GM18520 (cell line): ENCODE measurements around the gene TCIRG1.

ENCODE experiments used
- ATAC-seq: cut with Tn5 transposase; IDR thresholded peaks from one replicate; pipeline ENCODE4 v1.9.1; 2021; ENCODE audit not compliant: unreplicated experiment

Gene TCIRG1

DNA sequence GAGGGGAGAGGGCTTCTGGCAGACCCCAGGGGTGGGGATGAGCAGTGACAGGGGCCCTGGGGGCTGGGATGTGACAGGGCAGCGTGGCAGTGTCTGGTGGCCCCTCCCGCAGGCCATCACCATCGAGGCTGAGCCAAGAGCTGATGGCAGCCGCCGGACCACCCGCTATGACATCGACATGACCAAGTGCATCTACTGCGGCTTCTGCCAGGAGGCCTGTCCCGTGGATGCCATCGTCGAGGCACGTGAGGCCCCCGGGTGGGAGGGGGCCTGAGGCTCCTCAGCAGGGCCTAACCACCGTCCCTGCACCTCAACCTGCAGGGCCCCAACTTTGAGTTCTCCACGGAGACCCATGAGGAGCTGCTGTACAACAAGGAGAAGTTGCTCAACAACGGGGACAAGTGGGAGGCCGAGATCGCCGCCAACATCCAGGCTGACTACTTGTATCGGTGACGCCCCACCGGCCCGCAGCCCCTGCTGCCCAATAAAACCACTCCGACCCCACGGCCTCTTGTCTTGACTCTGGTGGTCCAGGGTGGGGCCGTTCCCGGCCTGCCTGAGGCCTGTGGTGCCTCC is 2.6 kb upstream of the TCIRG1 start:
- no peak for ATAC-seq

DNA sequence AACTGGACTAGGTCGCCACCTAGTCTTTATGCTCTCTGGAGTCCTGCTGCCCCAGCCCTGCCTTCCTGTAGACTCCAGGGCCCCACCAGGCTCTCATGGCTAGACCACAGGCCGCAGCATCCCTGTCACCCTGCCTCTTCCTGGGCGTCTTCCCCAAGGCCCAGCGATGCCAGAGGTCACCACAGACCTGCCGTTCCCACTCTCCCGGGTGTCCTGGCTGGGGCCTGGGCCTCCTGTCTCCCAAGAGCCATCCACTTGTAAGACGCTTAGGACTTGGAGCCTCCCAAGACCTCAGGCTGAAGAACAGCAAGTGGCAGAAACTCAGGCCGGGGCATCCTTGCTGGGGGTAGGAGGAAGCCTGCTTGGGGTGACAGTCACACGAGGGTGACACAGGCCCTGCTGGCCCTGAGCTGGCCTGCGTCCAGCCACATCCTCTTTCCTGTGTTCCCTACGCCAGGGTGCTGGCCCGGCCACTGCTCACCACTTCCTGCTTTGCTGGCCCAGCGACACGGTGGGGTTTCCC is 2.0 kb upstream of the TCIRG1 start:
- ATAC-seq = no peak

DNA sequence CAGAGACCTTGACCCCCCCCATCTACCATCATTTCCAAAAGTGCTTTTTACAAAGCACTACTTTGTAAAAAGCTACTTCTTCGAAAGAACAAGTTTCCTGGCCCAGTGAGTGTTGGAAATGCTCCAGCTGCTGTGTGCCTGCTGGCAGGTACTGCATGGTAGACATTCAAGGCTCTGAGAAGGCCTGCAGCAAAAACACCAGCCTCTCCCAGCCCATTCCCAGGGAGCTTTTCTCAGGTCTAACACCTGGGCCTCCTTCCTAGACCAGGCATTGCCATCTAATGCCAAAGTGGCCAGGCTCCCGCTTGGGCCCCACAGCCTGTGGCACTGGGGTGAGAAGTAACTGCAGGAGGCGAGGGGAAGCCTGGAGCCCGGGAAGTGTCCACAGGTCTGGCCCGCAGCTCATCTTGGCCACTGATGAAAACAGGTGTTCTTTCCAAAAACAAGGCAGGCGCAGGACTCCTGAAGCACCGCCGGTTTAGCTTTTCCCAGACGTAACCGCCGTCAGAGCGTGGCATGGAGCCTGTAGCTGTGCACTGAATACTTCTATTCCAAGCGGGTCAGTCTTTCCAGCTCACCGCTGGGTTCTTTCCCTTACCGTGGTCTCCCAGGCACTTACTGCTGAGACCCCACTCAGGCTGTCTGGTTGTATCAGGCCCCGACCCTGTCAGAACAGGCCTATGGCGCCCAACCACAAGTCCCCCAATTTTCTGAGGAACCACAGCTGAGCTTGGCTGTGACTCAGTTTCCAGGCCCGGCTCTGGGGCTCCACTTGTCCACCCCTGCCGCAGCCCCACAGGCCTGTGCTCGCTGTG is 1.2 kb upstream of the TCIRG1 start:
- ATAC-seq = no peak

DNA sequence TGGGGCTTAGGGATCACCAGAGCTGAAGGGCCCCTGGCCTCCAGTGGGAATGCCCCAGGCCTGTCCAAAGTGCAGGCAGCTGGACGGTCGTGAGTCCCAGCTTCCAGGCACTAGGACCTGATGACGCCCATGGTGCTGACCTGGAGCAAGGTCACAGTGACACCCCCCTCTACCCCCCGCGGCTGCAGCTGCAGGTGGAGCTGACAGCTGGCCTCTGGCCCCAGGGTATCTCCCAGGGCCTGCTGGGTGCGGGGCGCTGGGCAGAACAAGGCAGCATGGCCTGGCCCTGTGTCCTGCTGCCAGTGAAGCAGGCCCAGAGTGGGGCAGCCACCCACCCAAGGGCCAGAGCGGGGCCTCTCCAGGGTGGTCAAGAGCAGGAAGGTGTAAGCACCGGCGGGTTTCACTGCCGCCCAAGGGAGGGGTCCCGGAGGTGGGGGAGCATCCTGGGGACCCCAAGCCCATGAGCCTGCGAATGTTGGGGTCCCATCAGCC is 553 bp upstream of the TCIRG1 start:
- no peak for ATAC-seq

- ATAC-seq = no peak
Observed at GRCh38 chr11:68039526-68040086, 781 bp downstream of the TCIRG1 start.

GRCh38 chr11:68040101-68040956 is 1.5 kb downstream of the TCIRG1 start:
- ATAC-seq = no peak

DNA sequence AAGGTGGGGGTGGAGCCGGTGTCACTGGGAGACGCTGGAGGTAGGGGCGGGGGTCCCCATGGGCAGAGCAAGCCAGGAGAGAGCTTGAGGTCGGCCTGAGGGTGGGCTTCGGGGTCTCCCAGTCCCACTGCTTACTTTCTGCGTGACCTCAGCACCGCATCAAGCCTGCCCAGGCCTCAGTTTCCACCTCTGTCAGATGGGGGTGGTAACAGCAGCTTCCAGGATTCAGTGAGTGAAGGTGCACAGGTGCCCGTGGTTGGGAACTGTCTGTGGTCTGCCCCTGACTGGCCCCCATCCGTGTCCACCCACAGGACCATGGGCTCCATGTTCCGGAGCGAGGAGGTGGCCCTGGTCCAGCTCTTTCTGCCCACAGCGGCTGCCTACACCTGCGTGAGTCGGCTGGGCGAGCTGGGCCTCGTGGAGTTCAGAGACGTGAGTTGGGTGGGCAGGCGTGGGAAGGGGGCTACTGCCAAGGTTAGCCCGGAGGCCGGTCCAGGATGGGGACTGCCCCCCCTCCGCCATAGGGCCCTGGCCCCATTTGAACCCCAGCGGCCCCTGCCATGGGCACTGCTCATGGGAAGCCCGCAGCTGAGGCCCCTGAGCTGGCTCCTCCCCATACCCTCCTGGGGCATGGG is 2.2 kb downstream of the TCIRG1 start:
- no peak for ATAC-seq

DNA sequence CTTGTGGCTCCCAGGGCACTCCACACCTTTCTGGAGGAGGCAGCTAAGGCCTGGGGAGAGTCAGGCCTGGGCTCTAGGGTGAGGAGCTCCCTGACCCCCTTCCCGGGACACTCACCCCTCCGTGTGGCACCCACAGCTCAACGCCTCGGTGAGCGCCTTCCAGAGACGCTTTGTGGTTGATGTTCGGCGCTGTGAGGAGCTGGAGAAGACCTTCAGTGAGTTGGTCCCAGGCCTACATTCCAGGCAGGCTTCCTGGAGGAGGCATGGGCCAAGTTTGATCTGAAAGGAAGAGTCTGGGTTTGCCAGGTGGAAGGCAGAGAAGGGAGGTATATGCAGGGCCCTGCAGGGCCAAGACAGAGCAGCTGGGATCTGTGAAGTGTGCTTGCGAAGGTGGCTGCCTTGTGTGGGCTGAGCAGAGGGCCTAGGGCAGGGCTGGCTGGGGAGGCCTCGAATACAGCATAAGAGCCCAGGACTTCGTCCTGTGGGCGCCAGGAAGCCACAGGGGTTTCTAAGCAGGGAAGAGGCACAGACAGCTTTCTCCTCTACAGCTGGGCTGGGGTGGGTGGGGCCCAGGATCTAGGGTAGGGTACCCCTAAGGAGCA is 2.9 kb downstream of the TCIRG1 start:
- ATAC-seq = no peak

GRCh38 chr11:68042219-68043028 is 3.6 kb downstream of the TCIRG1 start:
- ATAC-seq = no peak

- ATAC-seq = no peak
Observed at GRCh38 chr11:68043029-68043348, 4.2 kb downstream of the TCIRG1 start.

DNA sequence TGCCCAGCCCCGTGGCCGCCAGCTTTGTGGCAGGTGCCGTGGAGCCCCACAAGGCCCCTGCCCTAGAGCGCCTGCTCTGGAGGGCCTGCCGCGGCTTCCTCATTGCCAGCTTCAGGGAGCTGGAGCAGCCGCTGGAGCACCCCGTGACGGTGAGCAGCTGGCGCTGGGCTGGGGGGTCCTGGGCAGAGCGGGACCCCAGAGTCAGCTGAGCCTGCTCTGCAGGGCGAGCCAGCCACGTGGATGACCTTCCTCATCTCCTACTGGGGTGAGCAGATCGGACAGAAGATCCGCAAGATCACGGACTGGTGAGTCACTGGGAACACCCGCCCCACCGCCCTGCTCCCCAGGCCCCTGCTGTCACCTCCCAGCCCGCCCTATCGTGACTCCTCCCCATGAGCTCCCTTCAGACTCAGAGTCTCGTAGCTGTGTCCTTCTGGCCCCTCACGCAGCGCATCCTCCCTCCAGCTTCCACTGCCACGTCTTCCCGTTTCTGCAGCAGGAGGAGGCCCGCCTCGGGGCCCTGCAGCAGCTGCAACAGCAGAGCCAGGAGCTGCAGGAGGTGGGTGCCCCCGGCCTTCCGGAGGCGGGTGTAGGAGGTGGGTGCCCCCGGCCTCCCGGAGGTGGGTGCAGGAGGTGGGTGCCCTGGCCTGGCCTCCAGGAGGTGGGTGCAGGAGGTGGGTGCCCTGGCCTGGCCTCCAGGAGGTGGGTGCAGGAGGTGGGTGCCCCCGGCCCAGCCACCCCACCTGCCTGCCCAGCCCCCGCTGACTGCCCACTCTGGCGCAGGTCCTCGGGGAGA is 4.7 kb downstream of the TCIRG1 start:
- no peak for ATAC-seq

GRCh38 chr11:68044145-68044813 is 5.5 kb downstream of the TCIRG1 start:
- no peak for ATAC-seq

DNA sequence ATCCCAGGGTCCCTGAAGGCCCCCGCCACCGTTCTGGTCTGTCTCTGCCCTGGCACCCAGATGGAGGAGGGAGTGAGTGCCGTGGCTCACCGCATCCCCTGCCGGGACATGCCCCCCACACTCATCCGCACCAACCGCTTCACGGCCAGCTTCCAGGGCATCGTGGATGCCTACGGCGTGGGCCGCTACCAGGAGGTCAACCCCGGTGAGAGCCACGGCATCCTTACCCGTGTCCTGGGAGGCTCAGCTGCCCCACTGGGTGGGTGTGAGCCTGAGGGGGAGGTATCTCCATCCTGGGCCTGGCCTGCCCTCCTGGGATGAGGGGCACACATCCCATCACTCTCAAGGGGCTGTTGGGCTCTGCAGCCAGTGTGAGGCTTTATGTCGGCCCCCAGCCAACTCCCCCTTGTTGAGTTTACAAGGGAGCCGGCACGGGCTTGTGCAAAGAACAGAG is 6.1 kb downstream of the TCIRG1 start:
- ATAC-seq = no peak

DNA sequence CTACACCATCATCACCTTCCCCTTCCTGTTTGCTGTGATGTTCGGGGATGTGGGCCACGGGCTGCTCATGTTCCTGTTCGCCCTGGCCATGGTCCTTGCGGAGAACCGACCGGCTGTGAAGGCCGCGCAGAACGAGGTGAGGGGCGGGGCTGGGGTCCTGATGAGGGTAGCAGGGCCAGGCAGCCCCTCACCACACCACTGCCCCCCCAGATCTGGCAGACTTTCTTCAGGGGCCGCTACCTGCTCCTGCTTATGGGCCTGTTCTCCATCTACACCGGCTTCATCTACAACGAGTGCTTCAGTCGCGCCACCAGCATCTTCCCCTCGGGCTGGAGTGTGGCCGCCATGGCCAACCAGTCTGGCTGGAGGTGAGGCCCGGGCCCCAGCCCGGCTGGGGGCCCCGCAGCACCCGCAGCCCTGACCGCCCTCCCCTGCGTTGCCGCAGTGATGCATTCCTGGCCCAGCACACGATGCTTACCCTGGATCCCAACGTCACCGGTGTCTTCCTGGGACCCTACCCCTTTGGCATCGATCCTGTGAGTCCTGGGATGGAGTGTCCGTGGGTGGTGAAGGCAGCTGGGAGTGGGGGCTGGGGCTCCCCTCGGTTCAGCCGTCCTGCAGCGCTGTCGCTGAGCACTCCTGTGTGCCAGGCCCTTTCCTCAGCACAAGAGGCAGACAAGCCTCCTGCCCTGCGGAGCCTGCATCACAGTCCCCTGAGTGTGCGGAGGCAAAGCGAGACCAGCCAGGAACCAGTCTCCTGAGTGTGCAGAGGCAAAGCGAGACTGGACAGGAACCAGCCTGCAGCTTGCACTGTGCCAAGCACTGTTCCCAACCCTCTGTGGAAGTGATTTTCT is 8.8 kb downstream of the TCIRG1 start:
- no peak for ATAC-seq

GRCh38 chr11:68048681-68049508 is 10.1 kb downstream of the TCIRG1 start:
- no peak for ATAC-seq
